HG03025 (cell line): ENCODE data around the gene SNRPD2.
"Not testable (repeated sequence)": the region's sequence is repeated elsewhere in the genome, so short reads cannot be mapped to it uniquely, and the experiment has no call there.

ENCODE experiments used
- ATAC-seq: cut with Tn5 transposase; IDR thresholded peaks from one replicate; pipeline ENCODE4 v1.9.1; 2021; ENCODE audit warnings: mild to moderate bottlenecking, moderate library complexity; ENCODE audit not compliant: unreplicated experiment, low FRiP score

SNRPD2 gene

DNA sequence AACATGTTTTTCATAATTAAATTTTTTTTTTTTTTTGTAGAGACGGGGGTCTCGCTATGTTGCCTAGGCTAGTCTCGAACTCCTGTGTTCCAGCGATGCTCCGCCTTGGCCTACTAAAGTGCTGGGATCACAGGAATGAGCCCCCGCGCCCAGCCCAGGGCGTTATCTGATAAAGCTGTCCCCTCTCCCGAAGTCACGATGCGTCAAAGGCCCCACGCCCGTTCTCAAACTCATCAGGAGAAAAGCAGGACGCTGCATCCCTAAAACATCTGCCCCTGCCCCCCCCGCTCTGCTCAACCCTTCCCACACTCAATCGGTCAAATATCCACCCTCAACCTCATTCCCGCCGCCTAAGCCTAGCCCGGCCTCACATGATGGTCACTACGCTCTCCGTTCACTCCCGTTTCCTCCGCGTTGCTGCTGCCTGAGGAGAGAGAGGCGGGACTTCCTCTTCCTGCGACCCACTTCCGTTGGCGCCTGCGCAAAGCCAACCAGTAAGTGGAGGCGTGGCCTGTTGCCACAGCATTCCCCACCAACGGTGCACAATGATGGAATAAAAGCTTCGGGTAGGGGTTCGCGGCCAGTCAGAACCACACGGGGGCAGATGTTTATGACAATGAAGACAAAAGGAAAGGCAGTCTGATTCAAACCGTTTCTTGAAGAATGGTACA lies at the start of gene SNRPD2:
TSS of gene SNRPD2 (minus strand) at position 438 of the 671 bp plus-strand sequence. CDS start at position 373, 65 bp downstream.
- ATAC-seq, result peak; percentile 52

DNA sequence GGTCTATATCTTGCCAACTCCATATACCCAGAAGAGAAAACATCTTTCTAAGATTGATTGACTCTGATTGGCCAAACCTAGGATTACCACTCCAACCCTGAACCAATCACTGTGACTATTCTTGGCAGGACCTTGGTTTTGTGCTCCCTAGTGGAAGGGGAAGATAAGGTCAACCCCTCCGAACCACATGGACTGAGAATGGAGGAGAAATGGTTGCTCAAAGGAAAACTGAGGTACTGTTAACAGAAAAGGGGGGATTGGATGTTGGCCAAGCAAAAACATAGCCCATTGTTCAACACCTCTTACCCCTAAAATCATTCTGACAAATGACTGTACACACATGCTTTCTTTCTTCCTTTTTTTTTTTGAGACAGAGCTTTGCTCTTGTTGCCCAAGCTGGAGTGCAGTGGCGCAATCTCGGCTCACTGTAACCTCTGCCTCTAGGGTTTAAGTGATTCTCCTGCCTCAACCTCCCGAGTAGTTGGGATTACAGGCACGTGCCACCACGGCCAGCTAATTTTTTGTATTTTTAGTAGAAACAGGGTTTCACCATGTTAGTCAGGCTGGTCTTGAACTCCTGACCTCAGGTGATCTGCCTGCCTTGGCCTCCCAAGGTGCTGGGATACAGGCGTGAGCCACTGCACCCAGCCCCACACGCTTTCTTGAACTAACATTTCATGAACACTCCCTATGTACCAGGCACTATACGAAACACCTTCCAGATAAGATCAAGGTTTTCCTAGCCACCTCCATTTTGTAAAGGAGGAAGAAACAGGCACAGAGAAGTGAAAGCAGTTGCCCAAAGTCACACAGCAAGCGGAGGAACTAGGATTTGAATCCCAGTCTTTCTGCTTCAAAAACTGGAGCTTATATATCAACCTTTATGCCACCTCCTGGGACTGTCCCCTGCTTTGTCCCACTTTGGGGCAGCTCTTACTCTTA lies 48.0 kb upstream of the SNRPD2 start:
- no peak for ATAC-seq

DNA sequence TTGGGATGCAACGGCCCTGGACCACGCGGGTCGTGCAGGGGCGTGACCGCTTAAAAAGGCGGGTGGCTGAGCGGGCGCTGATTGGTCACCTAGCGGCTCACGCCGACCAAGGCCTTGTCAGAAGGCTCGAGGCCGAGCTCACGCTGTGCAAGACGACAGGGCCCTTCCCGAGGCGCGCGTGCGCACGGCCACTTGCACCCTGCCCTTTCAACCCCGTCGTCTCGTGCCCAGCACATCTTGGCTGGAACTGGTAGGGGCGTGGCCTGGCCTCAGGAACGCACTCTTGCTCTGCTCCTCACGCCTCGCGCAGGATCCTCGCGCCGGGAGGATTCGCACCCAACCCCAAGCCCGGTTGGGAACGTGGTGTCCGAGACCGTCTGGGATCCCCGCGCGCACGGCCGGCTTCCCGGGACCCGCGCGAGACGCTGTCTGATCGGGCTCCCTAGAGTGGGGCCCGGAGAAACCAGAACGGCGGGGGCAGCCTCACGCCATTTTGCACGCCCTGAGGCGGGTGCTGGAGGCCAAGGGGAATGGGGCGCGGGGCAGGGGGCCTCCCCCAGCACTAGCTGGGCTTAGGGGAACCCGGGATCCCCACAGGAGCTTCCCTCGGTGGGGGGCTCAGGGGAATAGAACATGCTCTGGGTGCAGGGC lies 41.5 kb upstream of the SNRPD2 start, which contains the start of gene MEIOSIN:
TSS of gene MEIOSIN (plus strand) at position 280 of the 651 bp plus-strand sequence. CDS start 1,938 bp downstream, outside the sequence.
- ATAC-seq, result no peak

DNA sequence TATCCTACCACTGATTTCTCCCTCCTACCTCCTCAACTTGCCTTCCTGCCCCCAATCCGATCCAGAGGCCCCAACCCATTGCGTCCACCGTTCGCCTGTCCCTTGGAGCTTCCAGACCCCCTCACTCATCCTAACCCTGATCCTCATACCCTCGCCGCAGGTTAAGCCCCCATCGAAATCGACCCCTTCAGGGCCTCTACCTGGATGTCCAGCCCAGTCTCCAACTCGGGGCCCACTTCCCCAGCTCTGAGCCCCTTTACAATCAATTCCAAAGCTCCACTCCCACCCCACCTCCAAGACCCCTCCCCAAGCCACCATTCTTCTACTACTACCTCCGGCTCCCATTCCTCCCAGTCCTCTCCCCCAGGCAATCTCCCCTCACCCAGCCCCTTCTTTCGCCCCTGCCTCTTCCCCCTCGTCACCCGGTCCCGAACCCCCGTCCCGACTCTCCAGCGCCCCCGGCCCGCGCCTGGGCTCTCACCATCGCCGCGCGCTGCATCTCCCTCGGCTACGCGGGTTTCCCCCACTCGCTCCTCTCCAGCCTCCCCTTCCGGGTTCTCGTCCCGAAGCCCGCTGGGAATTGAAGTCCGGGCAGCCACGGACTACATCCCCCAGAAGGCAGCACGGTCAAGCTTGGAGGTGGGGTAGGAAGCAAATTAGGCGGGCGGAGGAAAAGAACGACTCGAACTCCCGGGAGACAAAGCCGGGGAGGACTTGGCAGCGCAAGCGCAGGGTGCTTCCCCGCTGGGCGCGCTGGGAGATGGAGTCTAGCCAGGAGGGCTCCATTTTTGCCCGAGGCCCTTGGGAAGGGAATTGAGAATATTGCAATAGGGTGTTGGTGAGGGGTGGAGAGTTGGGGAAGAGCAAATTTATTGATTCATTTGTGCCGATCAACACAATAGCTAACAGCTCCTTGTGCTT lies 38.9 kb upstream of the SNRPD2 start, which contains the start of gene FBXO46:
TSS of gene FBXO46 (minus strand) at position 529 of the 921 bp plus-strand sequence. CDS start 17,401 bp downstream, outside the sequence.
- ATAC-seq, result peak; percentile 67

DNA sequence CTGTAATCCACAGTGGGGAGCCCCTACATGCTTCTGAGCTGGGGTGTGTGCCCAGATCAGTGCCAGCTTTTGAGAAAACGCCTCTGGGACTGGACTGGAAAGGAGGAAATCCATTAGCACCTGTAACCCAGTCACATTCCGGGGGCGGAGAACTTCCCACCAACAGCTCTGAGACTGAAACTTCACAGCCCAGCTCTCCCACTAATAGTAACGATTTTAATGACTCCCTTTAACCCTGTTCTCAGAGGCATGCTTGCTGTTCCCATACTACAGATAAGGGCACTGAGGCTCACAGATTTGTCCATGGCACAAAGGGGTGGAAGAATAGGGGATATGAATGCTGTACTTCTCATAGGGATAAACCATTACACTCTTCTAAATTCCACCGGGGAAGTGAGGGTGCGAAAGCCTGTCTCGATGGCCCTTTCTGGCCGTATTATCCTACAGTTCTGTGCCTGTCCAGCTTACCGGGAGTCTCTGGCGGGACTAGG lies 38.1 kb upstream of the SNRPD2 start:
- no peak for ATAC-seq

DNA sequence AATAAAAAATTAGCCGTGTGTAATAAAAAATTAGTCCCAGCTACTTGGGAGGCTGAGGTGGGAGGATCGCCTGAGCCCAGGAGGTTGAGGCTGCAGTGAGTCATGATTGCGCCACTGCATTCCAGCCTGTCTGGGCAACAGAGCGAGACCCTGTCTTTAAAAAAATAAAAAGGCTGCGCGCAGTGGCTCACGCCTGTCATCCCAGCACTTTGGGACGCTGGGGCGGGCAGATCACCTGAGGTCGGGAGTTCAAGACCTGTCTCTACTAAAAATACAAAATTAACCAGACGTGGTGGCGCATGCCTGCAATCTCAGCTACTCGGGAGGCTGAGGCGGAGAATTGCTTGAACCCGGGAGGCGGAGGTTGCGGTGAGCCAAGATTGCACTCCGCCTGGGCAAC lies 36.9 kb upstream of the SNRPD2 start:
- not testable (repeated sequence) for ATAC-seq

DNA sequence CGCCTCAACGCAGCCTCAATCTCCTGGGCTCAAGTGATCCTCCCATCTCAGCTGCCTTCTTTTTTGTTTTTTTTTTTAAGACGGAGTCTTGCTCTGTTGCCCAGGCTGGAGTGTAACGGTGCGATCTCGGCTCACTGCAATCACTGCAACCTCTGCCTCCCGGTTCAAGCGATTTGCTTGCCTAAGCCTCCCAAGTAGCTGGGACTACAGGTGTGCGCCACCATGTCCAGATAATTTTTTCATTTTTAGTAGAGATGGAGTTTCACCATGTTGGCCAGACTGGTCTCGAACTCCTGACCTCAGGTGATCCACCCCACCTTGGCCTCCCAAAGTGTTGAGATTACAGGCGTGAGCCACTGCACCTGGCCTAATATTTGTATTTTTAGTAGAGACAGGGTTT lies 28.3 kb upstream of the SNRPD2 start:
- ATAC-seq, result not testable (repeated sequence)

DNA sequence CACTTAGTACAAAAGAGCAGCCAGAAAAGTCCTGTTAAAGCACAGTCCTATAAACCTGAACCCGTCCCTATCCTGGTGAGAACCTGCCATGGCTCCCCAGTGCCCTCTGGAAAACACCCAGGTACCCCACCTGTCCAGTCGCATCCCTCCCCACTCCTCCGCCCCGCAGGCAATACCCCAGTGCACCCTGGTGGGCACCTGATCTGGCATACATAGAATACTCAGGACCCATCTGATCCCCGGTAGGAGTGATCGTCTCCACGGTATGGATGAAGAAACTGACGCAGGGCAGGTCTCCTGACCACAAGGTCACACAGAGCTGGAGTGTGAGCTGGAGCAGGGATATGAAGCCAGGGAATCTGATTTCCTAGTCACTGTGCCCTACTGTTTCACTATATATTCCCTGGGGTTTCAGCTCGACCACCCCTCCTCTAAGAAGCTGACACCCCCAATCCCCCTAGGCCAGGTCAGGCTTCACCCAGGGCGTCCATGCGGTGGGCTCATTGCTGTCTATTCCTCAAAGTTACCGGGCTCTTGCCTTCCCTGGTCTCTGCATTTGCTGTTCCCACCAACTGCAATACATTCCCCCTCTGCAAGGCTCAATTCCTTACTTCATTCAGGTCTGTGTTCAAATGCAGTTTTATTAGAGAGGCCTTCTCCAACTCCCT lies 26.4 kb upstream of the SNRPD2 start:
- no peak for ATAC-seq

DNA sequence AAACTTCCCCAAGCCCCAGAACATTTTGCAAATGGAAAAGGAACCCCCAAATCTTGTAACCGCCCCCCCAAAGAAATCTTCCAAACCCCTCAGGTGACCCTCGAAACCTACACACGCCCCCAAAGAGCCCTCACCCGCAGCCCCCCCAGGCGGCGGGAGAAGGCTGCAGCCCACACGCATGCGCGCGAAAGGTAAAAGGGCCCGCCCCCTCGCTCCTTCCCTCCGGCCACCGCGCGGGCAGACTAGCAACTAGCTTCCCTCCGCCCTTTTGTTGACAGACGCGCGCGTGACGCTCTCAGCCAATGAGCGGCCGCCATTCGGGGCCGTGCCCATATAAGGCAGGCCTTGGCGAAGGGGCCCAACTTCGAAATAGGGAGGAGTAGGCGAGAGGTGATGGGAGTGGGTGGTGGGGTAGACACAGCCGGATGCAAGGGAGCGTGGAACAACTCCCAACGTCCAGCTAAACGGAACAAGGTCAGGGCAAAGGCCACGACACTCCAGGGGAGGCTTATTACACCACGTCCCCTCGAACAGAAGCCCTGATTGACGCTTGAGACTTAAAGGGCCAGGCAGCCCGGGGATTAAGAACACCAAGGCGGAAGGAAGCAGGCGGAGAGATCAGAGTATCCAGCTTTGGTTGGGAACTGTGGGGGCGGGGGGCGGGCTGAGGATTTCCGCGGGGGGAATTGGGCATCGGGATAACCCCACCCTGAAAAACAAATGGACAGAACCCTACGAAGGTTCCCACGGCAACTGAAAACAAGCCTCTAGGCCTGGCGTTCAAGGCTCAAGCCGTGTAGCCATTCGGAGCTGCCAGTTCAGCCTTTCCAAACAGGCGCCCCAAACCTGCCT lies 25.6 kb upstream of the SNRPD2 start:
- ATAC-seq, result peak; percentile 87

DNA sequence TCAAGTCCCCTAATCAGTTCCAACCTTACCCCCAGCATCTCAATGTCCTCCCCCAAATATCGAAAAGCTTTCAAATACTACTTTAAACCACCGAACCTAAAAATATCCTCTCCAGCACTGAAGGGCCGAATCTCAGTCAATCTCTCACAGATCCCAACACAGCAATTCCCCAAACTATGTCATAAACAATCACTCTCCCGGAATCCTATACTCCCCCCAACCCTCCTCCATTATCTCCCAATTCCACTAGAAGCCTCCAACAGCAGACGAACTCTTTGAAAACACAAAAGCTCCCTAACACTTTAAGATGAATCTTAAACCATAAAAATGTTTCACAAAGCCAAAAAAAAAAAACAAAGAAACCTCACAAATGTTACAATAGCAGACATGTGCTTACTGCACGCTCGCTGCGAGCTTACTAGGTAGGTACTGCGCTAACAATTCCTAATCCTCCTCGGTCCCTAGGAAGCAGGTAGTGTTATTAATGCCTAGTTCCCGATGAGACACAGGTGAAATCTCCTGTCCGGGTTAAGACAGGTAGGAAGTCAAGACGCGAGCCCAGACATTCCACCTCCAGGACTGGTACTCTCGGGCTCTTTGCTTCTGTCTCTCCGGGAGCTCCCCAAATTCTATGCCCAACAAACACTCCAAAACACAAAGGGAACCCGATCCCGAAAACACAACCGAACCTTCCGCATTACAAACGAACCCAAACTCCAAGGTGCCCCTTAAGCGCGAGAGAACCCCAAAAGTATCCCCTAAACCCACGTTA lies 24.8 kb upstream of the SNRPD2 start:
- no peak for ATAC-seq

DNA sequence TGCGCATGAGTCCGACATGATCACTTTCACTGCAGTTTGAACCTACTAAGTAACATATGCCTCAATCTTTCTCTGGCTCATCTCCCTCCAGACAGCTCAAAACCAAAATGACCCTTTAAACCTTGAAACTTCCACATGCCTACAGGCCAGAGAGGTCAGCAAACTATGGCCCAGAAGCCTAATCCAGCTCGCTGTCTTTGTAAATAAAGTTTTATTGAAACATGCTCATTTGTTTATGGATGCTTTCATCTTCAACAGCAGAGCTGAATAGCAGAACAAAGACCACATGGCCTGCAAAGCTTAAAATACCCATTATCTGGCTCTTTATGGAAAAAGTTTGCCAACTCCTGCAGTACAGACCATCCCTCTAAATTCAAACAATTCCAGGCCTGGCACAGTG lies 23.4 kb upstream of the SNRPD2 start:
- no peak for ATAC-seq

DNA sequence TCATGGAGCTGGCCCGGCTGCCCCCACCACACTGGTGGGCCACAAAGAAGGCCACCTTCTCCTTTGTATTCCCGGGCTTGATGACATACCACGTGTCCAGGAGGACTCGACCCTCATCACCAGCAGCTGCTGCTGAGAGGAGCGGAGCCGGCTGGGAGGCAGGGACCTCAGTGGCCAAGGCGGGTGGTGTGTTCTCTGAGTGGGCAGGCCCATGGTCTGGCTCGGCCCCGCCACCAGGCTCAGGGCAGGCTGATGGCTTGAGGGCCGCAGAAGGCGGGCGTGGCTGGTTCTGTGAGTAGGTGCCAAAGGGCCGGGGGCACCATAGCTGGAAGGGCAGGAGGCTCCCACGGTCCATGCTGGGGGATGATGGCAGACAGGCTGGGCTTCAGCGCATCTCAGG lies 21.4 kb upstream of the SNRPD2 start:
- no peak for ATAC-seq

DNA sequence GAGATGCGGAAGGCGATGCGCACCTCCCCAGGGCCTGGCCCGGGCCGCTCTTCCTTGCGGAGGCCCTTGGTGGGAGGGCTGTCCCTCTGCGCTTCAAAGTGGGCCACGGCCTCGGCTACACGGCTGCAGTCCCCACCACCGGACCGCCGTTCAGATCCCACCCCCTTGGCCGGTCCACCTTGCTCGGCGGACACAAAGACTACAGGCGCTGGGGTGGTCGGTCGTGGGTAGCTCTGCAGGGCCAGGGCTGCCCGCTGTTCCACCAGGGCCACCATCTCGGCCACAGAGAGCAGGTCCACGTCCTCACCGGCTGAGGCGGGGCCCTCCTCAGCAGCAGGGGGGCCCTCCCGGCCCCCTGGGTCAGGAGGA lies 20.9 kb upstream of the SNRPD2 start:
- ATAC-seq, result no peak

DNA sequence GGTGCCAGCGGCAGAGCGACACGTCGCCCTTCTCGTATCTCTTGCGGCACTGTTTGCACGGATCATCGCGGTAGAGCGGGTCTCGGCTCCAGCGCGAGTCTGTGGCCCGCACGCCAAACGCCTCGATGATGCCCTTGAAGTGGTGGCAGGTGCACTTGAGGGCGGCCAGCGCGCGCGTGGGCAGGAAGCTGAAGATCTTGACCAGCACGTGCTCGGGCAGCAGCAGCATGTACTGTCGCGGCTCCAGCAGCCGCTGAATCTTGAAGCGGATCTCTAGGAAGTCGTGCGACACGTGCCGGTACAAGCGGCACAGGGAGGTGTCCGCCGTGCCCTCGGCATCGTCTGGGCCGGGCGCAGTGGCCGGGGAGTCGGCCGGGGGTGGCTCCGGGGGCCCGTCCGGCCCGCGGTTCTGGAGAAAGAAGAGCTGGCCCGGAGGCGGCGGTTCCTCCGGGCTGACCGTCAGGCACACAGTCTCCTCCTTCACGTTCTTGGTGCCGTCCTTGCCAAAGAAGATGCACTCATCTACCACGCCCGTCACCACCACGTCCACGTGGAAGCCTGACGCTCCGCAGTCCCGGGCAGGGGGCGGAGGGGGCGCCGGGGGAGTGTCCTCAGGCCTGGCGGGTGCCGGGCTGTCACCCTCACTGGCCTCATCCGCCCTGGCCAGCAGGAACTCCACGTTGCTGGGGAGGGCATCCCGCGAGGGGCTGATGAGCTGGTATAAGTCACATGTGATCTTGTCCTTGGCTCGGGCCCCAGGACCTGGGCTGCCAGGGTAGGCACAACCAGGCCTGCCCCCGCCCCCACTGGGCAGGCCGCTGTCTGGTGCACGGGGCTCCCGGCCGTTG lies 20.3 kb upstream of the SNRPD2 start:
- ATAC-seq, result no peak

DNA sequence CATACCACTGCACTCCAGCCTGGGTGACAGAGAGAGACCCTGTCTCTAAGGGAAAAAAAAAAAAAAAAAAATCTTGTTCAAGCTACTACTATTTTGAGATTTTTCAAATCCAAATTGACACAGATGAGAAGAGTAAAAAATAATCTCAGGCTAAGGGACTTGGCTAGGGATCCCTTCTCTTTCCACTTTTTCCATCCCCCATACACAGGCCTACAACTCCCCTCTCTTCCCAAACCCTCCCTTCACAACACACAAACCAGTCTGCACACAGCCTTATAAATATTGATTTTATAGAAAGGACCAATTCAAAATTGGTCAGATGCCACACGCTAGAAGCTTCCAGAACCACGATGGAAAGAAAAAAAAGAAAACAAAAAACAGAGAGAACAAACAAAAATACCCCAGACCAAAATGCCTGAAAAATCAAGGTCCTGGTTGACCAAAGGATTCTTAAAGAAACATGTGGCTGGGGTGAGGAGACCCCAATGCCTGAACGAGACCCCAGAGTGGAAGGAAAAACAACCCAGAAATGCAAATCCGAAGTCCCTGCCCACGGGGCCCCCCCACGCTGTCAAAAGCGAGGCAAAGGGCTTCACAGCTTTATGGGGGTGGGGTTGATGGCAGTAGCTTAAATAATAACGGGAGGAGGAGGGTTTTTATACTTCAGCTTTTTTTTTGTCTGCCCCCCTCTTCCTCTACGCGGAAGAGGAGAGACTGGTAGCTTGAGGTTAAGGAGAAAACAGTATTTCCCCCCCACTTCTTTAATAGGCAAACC lies 18.8 kb upstream of the SNRPD2 start:
- ATAC-seq, result no peak
